GM18861 (cell line): ENCODE measurements around the gene STOX2.
"Not testable (repeated sequence)": the region's sequence is repeated elsewhere in the genome, so short reads cannot be mapped to it uniquely, and the experiment has no call there.

Source experiments
- ATAC-seq: cut with Tn5 transposase; IDR thresholded peaks from one replicate; pipeline ENCODE4 v1.9.1; 2021; ENCODE audit not compliant: unreplicated experiment

The STOX2 gene

DNA sequence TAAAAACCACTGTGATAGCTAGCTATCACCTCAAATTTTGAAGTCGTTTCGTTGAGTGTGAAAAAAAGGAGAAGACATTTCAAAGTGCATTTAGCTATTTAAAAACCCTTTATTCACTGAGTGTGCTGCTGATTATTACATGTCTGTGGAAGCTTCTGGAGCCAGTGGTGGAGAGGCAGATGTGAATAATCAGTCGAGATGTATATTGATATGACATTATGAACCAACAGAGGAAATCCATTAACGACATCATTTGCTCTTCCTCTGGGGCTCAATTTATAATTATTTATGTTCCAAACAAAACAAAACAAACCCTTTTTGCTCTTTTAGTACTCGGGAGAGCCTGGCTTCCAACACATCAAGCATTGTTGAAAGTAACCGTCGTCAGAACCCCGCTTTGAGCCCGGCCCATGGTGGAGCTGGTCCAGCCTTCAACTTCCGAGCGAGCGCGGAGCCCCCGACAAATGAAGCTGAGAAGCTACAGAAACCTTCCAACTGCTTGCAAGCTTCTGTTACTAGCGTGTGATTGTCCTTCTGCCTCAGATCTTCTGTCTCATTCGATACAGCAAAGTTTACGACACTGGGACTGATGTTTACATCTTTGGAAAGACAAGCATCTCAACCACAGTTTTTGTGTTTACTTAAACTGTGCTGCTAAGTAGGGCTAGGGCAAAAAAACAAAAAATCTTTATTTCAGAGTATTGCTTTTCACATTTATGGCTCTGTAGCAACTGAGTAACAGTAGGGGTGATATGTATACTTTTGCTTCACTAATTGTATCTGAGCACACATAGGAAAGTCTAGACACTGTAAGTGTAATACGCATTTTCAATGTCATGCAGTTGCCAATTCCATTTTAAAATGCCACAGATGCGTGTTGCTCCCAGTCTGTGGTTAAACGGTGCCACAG lies 111.9 kb downstream of the STOX2 start:
- ATAC-seq = no peak

DNA sequence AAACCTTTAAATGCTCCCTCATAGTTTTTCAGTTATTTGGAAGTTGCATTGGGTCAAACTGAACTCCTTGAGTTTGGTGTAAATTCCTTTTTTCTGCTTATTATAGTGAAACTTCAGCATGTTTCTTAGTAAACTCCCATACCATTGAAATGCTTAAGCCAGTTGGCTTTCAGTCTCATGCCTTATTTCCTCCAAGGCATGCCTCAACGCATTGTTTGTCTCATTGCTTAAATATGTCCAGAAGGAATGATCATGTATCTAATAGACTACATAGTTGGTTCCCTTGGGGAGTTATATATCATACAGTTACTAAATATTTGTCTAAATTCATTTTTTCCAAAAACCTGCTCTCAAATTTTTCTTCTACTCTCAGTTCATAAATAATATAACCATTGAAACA lies 114.0 kb downstream of the STOX2 start:
- no peak for ATAC-seq

DNA sequence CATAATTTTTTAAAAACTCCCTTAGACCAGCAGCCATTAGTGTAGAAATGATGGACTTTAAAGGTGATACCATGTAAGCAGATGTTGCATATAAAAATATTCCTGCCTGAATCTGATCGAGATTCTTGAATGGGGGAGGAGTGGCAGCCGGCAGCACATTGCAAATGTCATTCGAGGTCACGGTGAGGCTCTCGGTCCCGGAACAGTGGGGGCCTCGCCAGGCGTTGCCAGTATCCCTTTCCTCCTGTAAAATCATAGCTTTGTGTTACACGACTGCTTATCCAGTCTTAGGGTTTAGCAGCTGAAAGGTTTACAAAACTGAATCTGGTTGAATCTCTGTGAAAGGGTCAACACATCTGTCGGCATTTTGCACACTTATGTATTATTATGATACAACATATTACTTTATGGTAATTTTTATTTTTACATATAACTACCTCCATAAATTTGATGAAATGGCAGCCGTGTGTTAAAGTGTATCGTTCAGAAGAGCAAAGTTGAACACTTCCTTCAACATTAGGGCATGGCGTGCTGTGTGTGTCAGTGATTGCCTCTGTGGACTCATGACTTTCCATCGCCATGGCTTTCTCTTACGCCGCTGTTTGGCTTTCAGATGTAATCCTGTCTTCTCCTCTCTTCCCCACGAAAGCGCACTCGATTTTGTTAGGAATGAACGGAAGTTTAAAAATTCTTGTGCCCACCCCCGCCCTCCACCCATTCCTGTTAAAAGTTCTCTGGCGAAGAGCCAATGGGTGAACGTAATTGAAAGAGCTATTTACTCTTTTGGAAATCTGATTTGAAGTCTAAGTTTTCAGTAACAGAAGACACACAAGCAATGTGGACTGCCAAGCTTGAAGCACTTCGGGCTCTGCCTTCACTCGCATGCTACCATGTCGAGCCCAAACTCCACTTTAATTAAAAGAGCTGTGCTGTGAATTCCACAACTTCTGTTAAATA lies 114.8 kb downstream of the STOX2 start:
- ATAC-seq = no peak

DNA sequence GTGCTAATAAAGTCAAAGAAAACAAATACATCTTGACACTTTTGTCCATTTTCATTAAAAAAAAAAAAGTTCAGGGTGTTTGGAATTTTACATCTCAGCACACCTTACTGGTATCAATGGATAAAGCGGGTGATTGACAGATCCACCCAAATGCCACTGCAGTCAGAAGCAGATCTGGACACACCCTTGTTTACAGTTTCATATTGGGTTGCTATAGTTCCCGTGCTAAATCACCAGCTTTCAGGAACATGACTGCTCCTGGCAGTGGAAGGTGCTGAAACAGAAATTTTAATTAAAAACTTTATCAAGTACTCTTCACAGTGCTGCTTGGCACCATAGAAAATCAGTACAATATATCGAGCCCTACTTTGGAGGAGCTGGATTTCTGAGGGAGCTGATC lies 116.3 kb downstream of the STOX2 start:
- no peak for ATAC-seq

DNA sequence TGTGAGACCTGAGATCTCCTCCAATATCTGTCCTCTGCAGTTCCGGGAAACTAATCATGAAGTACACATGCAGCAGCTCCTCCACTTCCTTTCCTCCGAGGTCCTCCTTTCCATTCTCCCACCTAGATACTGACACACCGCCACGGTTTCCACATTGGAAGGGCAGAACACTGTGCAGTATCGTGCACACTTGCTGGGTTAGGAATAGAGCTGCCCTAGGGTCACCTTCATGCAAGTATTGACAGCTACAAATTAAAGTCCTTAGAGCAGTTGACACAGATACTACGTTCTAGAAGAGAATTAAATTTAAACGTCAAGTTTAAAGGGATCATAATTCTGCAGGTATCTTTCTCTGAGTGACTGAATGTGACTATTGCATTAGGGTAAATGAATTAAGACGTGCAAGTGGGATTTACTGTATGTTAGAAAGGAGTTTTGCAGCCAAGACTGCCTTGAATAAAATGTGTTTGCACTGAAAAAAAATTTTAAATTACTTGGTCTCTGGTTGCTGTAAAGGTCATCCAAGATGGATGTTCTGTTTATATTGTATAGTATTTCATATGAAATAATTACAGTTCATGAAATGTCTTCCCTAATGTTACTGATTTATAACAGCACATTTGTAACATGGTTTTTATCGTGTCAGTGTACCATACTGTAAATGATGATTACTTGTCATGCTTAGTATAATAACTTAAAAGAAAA lies 117.7 kb downstream of the STOX2 start:
- ATAC-seq = no peak

DNA sequence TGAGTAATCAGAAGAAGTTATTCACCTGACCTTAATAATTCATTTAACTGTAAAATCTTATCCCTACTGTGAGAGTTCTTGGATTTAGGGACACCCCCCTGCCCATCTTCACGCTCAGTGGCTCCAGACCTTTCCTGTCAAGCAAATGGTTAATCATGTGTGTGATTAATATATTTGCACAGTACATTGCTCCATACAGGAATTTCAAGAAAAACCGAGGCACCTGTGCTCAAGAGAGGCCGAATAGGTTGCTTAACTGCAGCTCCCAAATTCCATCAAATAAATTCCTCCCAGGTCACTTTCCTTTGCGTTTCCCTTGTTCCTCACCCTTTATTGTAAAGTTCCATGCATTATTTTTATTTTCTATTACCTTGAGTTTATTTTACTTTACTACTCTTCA lies 119.5 kb downstream of the STOX2 start:
- no peak for ATAC-seq

DNA sequence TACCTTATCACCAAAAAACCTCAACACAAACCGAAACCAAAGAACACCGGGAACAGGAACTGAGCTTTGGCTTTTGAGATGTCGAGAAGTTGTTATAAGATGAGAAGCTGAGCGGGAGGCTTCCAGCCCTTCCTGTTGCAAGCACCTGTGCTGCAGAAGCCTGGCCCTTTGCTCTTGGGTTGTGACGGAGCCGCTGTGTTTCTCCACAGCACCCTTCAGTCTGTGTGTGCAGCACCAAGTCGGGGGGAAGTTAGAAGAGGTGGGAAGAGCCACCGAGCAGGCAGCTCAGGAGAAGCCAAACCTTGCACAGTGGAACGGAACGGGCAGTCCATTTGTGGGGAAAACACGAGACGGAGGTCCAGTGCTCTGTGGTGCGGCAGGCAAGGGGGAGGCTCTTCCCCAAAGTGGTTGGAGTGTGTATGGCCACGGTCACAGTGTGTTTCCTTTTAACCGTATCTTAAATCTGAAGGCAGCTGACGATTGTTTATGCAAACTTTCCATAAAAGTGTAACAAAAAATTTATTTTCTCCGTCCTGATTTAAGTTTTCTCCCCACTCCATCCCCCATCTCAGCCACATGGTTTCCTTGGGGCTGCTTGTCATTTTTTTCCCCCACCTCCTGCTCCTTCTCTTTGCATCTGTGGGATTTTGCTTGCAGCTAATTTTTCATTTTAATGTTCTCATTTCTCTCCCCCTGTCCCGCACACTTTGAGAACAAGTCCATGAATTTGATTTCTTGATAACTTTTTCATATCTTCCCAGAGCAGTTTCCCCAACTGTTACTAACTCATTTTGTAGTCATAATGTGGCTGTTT lies 123.7 kb downstream of the STOX2 start:
- ATAC-seq = no peak

DNA sequence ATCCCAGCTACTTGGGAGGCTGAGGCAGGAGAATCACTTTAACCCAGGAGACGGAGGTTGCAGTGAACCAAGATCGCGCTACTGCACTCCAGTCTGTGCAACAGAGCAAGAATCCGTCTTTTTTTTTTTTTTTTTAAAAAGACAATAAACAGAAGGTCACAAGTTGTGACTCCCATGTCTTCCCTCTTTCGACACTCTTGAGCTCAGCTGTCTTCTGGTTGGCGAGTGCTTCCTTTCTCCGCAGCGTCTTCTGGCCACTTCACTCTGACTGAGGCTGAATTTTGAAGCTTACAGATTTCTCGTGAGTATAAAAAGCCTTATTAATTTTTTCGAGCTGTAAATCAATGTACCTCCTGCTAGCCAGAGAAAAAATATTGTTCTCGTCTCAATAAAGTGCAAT lies 124.9 kb downstream of the STOX2 start:
- ATAC-seq = no peak

DNA sequence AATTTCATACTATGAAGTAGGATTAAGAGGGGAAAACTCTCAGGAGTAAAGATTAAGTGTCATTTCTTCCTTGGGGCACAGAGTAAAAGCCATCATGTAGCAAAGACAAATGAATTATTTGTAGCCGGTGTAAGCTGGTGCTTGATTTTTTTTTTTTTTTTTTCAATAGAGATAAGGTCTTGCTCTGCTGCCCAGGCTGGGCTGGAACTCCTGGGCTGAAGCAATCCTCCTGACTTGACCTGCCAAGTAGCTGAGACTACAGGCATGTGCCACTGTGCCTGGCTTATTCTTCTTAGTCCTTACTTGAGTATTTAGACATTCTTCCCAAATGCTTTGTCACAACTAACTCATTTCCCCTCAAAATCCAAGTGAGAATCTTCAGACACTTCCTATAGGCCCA lies 125.7 kb downstream of the STOX2 start:
- no peak for ATAC-seq

DNA sequence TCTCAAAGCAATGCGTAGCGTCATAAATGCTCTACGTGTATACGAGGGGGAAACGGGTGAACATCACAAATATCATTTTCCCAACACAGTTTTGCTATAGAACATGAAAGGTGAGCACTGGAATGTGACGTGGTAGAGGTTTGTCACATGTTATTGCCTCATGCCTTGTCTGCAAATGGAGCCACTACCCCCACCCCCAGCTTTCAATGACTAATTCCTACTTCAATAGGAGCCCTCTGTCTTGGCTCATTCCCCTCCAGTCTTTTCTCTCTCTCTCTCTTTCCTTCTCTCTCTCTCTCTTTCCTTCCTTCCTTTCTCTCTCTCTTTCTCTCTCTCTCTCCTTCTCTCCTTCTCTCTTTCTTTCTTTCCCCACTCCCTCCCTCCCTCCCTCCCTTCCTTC lies 127.0 kb downstream of the STOX2 start:
- no peak for ATAC-seq

DNA sequence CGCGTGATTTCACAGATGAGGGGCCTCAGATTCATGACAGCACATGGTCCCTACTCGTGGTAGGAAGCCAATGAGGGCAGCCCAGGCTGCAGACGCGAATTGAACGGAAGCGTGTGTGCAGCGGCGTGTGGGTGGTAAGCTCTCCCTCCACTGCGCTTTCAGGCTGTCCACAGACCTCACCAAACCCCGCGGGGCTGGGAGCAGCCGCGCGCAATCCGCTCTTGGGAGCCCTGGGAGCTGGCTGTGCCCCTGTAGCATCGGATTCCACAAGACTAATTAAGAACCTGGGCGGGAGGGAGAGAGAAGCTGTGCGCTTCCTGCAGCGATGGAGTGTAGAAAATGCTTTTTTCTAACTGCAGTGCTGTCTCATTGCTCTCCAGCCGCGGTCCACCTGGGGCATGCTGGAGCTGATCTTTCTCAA lies 134.9 kb downstream of the STOX2 start:
- ATAC-seq = no peak

DNA sequence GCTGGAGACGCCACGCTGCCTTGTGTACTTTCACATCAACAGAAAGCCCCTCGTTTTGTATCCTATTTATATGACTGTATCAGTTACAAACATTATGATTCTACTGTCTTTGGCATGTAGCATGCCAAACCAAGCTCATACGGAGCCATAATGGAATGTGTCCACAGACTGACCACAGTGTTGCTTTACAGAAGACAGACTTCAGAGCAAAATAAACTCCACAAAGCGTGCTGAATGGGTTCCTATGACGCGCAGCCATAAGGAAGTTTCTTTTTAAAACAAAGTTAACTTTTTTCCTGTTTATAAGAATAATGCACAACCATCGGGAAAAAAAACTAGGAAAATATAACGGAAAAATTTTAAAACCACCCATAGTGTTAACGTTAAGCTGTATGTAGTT lies 136.0 kb downstream of the STOX2 start:
- ATAC-seq = no peak

DNA sequence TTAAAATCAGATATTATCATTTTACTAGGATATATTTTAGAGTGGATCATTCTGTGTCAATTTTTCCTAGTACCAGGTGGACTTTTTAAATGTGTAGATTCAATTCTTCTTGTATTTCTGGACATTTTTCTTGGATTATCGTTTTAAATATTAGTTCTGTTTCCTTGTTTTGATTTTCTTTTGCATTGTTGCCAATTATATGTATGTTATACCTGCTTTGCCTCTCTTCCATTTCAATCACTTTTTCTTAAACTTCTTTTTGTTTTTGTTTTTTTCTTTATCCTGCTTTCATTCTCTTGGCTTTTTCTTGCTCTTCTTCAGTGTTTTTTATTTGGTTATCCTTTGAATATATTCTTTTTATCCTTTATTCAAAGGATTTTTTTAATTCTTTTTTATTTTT lies 141.0 kb downstream of the STOX2 start:
- no peak for ATAC-seq

DNA sequence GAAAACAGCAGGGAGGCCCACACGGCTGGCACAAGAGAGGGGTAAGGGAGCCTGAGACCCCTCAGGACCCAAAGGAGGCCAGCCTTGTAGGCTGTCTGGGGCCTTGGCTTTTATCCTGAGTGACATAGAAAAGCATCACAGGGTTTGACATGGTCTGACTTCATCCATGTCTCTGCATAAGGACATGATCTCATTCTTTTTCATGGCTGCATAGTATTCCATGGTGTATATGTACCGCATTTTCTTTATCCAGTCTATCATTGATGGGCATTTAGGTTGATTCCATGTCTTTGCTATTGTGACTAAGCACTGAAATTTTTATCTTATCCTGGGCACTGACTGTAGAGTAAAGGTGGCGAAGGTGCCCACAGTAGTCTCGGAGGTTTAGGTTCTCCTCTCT lies 146.2 kb downstream of the STOX2 start:
- ATAC-seq = not testable (repeated sequence)

DNA sequence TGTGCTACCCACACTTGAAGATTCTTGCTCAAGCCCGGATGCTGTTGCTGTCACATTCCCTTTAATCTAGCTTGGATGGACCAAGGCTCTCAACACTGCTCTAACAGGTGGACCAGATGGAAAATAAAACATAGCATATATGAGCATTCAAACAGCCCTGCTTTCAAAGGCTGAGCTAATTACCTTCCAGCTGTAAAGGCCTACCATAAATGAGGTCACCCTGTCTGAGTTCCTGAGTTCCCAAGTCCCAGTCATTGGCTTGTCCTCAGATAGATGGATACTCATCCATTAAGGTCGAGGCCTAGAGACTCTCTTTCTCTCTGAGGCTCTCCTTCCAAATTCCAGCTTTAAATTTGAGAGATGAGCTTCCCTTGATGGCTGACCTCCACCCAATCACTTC lies 147.5 kb downstream of the STOX2 start:
- no peak for ATAC-seq

DNA sequence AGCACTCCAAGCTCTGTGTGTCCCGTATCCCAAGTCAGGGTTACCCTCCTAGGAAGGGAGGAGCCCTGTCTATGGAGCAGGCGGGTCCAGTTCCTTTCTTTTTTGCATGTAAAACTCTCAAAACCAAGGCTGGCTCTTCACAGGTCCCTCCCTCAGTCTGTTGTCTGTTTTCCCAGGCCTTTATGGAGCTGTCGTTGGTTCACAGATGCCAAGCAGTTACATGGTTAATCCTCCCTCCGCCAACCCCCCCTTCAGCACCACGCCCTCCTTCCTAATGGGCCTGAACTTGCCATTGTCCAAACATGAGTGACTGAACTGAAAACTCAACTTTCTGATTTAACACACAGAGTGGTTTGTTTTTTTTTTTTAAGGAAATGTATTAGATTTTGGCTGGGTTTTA lies 148.3 kb downstream of the STOX2 start:
- no peak for ATAC-seq

DNA sequence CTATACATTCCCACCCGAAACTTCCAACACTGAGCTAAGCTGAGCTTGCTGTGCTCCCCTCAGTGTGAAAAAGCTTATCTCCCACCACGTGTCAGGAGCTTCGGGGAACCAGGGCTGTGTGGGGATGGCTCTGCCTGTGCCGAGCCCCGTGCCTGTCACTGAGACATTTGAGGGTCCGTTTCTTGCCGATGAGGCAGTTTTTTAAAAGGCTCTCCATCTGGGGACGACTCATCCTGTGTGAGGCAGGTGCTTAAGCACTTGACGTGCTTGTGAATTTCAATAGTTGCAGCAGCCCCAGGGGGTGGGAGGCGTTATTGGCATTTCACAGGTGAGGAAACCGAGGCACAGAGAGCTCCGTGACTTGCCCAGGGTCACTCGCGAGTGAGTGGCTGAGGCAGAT lies 151.8 kb downstream of the STOX2 start:
- no peak for ATAC-seq

DNA sequence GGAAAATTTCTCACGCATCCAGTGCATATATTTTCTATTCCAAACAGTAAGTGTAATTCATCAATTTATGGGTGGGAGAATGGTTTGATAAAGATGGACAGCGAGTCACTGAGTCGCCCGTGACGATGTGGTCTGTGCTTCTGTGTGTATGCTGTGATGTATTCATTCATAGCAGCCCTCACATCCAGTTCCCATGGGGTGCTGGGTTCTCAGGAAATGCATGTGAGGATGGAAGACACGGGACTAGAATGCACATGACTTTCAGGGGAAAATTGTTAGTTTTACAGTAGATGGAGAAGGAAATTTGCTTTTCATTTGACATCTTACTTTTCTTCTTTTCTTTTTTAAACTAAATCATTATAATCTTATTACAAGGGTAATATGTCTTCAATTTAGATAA lies 152.9 kb downstream of the STOX2 start:
- ATAC-seq = no peak

DNA sequence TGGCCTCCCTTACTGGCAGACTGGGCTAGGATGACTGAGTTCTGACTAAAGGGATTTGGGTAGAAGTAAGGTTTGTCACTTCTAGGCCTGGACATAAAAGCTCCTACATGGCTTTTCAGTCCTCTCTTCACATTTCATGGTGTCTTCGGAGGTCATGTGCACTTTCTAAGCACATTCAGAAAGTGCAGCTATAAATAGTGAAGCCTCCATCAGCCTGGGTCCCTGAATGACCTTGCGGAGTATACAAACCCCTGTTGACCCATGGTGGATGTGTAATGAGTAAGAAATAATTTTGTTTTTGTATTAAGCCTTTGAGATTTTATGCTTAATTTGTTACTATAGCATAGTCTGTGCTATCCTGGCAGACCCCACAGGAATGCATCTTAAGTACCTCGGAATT lies 154.0 kb downstream of the STOX2 start:
- no peak for ATAC-seq

DNA sequence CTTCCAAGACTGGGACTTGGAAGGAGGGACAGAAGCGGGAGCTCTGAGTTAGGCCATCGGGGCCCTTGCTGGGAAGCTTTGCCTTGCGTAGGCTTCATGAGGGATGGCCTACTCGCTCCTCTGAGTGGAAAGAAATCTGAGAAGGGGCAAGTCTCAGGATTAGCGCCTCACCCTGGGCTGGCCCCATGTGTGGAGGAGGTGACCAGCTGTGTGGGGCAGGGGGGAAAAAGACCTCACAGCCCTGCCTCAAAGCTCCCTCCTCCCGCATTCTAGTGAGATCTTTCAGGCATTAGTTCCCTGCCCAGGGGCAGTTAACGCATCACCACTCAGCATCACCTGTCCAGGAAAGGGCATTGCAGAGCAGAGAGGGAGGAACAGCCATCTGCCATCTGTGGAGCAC lies 156.5 kb downstream of the STOX2 start:
- no peak for ATAC-seq

DNA sequence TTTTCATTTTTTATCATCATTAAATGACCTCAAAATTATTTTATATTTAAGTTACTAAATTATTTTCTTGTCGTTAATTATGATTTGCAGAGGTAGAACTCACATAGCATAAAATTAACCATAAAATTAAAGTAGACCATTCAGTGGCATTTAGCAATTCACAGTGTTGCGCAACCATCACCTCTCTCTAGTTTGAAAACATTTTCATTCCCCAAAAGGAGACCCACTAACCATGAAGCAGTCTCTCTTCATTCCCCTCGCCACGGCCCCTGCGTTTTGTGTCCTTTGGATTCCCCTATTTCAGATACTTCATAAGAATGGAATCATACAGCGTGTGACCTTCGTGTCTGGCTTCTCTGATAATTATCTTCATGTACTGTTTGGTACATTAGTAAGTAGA lies 157.7 kb downstream of the STOX2 start:
- no peak for ATAC-seq
